Prostate gland (tissue), 2 donors: Measurements from ENCODE around the gene CCDC61.

Source experiments
- CTCF ChIP-seq, 4 experiments: fragments of 200-600 bp in 2 of 4; fragments of 450-650 bp in 2 of 4; sonication (generic) in 2 of 4; IDR thresholded peaks; 1 replicate in 3 of 4; 2 replicates in 1 of 4; pipeline ENCODE4 v1.5.1; 2016 to 2019; ENCODE audit warnings: antibody characterized with exemption in 4 of 4, mild to moderate bottlenecking in 2 of 4, moderate library complexity in 2 of 4
- POLR2A ChIP-seq: fragments of 450-650 bp; IDR thresholded peaks from one replicate; pipeline ENCODE4 v1.6.1; 2016; ENCODE audit warnings: antibody characterized with exemption, mild to moderate bottlenecking
- POLR2AphosphoS5 ChIP-seq: sonication (generic); formaldehyde crosslinking; IDR thresholded peaks from one replicate; pipeline ENCODE4 v1.6.1; 2017; ENCODE audit warnings: antibody characterized with exemption

- TF ChIP-seq CTCF (IDR thresholded peaks at IDR 0.05) (no peak), POLR2A (no peak), POLR2AphosphoS5 (no peak)
These were observed 47.3 kb upstream of the CCDC61 start for GRCh38 chr19:45947926-45948325.
